ENCODE results near the gene KRTAP10-1.

Gene KRTAP10-1

DNA sequence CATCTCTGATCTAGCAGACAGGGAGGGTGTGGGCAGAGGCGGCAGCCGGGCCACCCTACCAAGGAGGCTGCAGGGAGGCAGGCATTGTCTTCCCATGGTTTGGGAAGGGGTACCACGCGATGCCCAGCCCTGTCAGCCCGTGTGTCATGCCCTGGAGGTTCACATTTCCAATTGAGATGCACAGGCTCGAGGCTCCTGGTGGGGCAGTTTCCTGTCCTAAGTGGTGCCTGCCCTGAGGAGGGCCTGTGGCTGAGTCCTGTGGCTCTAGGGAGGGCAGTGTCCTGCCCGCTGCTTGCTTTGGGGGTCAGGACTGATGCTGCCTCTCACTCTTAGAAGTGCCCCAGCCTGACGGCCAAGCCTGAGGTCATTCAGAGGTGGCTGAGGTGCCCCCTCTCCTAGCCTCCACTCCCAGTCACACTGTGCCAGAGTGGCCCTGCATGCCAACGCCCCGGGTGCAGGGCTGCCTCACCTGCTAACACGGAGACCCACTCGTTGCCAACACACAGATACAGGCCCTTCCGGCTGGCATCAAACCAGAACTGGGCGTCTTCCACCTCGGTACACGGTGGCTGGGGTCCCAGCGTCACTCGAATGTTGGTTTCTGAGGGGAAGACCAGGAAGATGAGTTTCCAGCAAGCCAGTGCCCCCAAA is 11.9 kb downstream of the KRTAP10-1 start:
- no peak for DNase-seq (ENCODE audit: low read depth)

DNA sequence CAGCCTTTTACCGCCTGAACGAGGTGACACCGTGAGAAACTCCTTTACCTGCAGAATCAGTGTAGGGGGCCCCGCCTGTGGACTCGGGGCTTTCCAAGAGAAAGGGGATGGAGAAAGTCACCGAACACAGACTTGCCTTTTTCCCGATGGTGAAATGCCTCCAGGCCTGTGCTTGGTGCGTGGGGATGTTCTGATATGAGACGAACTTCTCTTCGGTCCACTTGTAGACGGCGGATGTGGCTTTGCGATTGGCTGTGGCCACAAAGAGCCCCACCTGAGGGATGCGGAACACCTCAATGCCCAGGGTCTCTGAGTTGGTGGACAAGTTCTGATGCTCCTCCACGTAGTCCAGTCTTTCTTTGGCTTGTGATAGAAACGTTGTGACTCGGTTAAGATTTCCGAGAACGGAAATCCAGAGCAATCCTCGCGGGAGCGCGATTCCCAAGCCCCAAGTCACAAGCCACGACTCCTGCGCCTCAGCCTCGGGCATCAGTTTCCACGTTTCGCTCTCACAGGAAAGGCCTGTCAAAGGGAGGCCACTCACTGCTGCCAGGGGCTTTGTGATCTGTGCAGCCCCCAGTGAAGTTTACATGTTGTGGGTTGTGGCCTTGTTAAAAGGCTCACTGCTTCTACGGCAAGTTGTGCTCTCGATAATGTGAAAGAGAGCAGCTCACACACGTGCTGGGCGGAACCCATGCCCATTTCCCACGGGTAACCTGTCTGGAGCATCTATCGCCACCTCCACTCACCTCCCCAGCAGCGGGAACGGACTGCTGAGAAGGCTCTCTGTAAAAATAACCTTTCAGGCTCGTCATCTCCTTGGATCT is 12.6 kb downstream of the KRTAP10-1 start:
- DNase-seq (ENCODE audit: low read depth), result no peak

DNA sequence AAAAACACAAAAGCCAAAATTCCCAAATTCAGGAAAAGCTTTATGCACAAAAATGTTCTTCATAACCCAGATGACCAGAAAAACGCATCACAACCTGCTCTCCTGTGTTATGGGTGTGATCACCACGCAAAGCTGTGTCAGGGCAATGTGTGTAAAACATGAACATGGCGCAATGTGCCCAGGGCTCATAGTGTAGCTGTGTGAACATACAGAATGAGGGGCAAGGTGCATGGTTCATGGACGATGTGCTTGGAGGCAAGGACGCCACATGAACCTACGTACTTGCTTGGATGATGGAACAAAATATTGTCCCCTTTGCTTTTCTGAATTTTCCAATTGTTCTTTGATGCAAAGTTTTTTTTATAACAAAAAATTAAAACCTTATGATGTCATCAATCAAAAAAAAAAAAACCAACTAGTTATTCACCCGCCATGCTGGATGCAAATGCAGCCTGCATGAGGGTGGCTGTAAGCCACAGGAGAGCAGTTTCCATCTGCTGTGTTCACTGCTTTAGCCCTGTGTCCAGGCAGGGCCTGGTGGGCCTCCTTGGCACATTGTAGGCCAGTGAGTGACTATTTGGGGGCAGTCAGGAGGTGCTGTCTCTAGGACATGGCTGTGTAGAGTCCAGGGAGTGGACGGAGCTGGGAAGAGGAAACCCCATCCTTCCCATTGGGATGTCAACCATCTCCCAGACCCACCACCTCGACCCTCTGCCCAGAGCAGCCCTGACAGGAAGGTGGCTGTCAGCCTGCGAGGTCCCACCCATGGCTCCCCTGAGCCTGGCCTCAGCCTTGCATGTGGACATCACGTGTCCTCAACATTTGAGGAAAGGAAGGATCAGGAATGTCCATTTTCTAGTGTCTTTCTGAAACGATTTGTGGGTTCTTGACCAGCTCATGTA is 13.6 kb downstream of the KRTAP10-1 start:
- DNase-seq (ENCODE audit: low read depth), result no peak

DNA sequence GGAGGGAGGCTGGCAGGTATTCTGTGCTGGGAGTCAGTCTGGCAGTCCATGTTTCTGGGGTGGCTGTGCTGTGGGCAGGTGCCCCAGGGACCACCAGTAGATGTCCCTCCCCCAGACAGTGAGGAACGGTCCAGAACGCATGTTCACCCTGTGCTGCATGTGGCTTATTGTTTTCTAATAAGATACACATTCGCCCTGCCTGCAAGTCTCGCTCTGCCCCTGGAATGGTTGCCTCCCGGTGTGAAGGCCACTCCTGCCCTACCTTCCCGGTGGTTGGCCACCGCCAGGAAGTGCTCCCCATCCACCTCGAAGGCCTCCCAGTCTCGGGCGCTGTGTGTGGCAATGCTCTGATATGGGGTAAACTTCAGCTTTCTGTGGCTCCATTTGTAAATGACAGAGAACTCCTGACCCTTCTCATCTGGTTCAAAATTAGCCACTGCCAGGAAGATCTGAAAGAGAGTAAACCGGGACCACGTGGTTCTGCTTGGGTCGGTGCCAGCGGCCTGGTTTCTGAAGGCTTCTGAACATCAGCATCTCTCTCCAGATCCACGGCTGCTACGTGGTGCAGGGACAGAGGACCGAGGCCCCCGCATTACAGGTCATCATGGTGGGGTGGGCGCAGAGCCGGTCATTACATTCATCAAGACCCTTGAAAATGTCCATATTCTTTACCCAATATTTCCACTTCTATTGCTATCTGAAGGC is 14.5 kb downstream of the KRTAP10-1 start:
- no peak for DNase-seq (ENCODE audit: low read depth)

DNA sequence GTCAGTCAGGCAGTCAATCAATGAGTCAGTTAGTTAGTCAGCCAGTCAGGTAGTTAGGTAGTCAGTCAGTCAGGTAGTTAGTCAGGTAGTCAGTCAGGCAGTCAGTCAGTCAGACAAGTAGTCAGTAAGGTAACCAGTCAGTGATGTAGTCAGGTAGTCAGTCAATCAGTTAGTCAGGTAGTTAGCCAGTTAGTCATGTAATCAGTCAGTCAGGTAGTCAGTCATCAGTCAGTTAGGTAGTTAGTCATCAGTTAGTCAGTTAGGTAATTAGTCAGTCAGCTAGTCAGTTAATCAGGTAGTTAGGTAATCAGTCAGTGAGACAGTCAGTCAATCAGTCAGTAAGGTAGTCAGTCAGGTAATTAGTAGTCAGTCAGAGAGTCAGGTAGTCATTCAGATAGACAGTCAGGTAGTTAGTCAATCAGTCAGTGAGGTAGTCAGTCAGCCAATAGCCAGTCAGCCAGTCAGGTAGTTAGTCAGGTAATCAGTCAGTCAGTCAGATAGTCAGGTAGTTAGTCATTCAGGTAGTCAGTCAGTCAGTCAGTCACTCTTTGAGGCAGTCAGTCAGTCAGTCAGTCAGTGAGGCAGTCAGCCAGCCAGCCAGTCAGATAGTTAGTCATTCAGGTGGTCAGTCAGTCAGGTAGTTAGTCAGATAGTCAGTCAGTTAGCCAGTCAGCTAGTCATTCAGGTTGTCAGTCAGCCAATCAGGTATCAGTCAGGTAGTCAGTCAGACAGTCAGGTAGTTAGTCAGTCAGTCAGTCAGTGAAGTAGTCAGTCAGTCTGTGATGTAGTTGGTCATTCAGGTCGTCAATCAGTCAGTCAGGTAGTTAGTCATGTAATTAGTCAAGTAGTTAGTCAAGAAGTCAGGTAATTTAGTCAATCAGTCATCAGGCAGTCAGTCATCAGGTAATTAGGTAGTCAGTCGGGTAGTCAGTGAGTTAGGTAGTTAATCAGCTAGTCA is 15.3 kb downstream of the KRTAP10-1 start:
- DNase-seq (ENCODE audit: low read depth), result no peak

DNA sequence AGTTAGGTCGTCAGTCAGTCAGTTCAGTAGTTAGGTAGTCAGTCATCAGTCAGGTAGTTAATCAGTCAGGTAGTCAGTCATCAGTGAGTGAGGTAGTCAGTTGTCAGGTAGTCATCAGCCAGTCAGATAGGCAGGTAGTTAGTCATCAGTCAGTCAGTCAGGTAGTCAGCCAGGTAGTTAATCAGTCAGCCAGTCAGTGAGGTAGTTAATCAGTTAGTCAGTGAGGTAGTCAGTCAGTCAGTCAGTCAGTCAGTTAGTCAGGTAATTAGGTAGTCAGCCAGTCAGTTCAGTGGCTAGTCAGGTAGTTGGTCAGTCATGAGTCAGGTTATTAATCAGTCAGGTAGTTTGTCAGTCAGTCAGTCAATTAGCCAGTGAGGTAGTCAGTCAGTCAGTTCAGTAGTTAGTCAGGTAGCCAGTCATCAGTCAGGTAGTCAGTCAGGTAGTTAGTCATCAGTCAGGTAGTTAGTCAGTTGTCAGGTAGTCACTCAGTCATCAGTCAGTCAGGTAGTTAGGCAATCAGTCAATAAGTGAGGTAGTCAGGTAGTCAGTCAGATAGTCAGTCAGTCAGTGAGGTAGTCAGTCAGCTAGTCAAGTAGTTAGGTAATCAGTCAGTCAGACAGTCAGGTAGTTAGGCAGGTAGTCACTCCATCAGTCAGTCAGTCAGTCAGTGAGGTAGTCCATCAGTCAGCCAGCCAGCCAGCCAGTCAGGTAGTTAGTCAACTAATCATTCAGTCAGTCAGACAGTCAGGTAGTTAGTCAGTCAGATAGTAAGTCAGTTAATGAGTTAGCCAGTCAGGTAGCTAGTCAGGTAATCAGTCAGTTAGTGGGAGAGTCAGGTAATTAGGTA is 16.2 kb downstream of the KRTAP10-1 start:
- DNase-seq (ENCODE audit: low read depth), result no peak

DNA sequence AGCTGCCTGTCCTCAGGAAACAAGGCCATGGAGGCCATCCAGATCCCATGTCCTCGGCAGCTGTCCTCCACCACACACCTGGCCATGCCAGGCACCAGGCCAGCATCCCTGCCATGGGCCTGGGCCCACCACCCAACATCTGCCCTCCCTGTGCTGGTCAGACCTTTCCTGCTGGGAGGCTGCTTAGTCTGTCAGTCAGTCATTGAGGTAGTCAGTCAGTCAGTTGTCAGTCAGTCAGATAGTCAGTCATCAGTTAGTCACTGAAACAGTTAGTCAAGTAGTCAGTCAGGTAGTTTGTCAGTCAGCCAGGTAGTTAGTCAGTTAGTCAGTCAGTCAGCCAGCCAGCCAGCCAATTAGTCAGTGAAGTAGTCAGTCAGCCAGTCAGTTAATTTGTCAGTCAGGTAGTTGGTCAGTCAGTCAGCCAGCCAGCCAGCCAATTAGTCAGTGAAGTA is 17.2 kb downstream of the KRTAP10-1 start:
- no peak for DNase-seq (ENCODE audit: low read depth)

DNA sequence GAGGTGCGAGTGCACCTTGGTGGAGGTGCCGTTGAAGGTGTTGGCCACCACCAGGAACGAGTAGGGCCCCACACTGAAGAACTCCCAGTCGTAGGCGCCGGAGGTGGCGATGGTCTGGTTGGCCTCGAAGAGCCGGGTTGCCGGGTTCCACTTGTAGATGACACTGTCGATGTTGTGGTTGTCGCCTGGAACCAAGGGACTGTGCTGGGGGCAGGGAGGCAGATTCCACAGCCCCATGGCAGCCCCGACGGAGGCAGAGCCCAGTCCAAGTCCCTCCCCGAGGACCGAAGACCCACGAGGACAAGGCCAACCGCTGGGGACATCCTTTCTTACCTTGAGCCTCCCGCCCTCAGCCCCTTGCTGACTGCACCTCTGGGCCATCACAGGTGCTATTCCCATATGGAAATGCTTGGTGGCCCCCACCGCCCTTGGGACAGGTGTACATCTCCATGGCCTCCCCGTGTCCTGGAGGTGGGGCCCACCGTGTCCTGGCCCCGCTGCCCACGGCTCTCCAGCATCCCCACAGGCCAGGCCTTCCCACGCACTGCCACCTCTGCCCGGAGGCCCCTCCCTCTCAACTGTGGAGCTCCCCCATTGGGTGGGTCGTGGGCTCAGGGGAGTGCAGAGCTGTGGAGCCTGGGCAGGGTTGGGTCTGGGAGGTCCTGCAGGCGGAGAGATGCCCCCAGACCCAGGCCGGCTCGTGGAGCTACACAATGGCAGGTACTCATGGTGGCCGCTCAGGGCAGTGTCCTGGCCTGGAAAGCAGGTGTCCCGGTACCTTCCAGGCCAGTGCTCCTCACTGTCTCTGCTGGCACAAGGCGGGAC is 17.9 kb downstream of the KRTAP10-1 start:
- DNase-seq (ENCODE audit: low read depth), result no peak

DNA sequence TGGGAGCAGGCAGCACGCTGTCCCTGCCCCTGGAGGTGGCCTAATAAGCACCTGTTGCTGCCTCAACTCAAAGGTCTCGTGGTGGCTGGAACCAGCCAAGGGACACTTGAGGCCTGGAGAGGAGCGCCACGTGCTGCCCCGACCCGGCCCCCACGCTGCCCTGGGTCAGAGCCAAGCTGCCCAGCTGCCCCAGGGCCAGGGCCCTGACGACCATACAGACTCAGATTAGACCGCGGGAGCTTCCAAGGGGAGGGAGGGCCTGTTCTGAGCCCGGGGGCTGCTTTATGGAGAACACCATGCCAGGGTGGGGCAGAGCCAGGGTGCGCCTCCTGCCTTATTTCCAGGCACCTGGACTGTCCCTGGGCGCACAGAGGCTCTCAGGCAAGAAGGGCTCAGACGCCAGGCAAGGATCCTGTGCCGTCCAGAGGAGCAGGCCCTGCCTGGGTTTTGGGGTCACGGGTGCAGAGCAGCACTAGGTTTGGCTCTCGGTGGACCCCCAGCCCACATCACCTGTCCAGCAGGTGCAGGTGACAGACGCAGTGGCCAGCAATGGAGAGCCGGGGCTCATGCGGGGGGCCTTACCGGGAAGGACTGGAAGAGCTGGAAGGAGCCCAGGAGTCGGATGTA is 18.6 kb downstream of the KRTAP10-1 start:
- no peak for DNase-seq (ENCODE audit: low read depth)

DNA sequence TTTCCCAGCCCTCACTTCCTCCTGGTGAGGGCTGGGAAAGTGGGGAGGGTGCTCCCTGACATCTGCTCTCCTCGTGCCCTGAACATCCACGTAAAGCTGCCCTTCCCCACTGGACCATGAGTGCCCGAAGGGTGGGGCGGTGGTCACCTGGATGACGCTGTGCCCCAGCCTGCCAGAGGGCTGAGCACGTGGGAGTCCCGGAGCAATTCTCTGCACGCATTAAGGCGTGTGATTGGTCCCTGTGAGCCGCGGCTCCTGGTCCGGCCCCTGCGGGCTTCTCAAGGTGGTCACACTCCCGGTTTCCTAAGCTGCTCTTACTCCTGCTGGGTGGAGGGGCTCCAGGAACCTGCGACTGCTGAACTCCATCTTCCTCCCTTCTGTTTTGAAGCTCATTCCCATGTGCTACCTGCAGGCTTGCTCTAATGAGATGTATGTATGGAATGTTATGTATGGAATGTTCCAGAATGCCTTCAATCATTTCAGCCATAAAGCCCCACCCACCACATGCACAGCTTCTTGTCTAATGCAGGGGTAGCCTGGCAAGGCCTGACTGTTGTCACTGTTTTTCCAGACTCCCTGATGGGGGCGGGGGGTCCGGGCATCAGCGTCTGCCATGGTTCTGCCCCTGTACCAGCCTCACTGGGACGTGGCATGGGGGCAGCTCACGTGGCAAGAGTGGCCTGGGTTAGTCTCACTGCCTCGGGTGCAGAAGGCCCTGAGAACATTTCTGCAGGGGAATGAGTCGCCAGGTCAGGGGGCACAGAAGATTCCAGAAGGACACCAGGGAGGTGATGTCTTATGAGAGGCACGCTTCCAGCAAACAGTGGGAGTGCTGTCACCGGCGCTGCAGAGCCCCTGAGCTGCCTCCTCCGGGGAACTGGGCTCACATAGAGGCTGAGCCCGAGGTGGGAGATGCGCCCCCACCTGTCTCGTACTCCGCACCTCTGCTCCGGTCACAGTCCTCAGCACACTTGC is 19.4 kb downstream of the KRTAP10-1 start:
- no peak for DNase-seq (ENCODE audit: low read depth)

DNA sequence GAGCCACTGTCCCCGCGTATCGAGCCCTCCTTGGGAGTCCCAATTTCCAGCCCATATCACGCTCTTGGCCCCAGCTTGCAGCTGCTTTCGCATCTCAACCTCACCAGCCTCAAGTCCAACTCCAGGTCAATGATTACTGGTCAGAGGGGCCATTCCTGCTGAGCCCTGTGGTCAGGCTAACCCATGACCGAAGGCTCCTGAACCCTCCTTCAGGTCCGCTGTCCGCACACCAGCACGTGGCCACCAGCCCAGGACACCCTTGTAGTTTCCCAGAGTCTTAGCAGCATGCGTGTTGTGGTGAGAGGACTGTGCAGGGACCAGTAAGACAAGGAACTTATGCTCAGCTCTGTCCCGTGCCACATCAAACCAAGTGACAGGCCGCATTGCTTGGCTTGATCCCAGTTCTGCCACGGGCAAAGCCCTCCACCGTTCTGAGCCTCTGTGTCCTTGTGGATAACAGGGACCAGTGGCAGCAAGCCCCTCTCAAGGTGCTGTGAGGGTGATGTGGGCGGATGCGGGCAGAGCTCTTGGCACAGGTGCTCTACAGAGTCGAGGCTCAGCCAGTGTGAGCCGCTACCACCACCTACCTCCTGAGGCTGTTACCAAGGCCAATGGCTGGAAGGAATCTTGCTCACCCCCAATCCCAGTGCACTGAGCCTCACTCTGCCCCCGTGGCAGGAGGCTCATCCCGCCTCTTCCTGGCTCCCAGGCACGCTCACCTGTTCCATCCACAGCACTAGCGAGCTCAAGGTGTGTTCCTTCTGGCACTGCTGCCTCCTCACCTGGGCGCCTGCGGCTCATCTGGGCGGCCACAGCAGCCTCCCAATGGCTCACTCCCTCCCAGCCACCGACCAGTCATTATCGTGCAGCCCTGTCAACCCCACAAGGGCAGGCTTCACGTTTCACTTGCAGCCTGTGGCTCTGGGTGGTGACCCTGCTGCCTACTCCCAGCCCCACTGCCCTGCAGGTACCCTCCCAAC is 20.4 kb downstream of the KRTAP10-1 start:
- DNase-seq (ENCODE audit: low read depth), result no peak

DNA sequence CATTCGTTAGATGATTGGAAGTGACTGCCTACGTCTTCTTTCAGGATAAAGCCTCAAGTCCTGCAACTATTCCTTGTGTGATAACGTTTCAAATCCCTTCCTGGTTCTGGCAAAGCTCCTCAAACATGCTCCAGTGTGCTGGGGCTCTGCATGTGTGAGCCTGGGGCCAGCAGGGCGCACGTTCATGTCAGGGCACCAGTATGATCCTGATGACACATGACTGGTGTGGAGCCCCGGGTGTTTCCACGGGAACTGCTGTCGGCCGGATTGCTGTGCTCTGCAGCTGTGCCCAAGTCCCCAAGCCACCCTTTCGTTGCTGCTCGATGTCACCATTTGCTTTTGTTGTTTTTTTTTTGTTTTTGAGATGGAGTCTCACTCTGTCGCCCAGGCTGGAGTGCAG is 21.3 kb downstream of the KRTAP10-1 start:
- DNase-seq (ENCODE audit: low read depth), result no peak

DNA sequence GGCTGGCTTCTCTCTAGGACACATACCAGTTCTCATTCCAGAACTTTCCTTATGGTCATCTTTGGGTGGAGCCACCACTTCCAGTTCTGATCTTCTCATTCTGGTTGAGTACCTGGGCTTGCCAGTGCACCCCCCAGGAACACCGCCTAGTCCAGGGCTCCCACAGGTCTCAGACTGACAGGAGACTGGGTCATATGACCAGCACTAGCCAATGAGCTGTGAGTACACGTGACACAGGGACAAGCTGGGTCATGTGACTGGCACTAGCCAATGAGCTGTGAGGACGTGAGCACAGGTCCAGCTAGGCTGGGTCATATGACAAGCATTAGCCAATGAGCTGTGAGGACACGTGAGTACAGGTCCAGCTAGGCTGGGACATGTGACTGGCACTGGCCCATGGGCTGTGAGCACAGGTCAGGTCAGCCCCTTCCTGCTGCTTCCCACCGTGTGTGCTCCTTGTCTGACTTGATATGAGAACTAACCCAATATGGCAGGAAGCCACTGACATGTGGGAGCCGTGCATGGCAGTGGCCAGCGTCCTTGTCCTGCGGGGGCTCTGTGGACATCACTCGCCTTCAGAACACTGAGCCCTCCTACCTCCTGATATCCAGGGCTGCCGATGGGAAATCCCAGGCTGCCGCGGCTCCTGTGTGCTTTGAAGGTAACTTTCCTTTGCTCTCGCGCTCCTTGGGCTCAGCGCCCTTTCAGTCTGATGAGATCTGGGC is 22.7 kb downstream of the KRTAP10-1 start:
- no peak for DNase-seq (ENCODE audit: low read depth)

DNA sequence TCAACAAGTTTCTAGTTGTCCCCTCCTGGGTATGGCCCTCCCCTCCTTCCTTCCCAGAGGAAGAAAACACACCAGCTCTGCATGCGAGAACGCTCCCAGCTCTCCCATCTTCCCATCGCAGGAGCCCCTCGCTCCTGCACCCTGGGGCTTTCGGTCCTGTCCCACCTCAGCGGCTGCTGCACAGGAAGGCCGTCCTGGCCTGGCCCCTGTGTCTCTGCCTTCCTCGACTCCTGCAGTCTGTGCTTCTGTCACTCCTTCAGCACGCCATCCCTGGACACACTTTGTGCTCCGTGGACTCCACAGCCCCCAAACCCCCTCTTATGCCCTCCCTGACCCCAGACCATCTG is 23.2 kb downstream of the KRTAP10-1 start:
- DNase-seq (ENCODE audit: low read depth), result no peak

DNA sequence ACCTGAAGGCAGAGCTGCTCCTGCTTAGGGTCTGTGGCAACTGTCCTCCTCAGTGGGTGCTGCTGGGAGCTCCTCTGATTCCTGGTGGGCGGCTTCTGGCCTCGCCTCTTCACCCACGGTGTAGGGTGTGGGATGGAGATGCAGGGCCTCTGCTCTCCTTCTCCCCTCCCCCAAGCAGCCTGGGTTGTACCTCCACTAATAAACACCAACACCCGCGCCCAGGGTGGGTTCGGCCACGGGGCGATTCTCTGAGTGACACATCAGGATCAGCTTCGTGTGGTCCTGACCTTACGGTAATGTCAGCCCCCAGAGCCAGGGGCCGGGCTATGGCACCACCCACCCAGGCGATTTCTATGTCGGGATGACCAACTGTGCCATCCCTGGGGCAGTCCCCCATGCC is 23.7 kb downstream of the KRTAP10-1 start:
- no peak for DNase-seq (ENCODE audit: low read depth)

All from non-pigmented ciliary epithelial cell (primary cell).